K562 (cell line): ENCODE measurements around the gene CBLL1. TPM values are rescaled to one million over a fixed set of nuclear protein-coding genes. Genes with fewer than 3 reads are reported as not detected.

Experiments
- DDX20 ChIP-seq: fragments of 450-650 bp; IDR thresholded peaks from 2 replicates; pipeline ENCODE4 v1.6.1; 2016; ENCODE audit warnings: missing genetic modification characterization, low read depth, mild to moderate bottlenecking, missing compliant biosample characterization, moderate library complexity
- FUS ChIP-seq: fragments of 200-400 bp; formaldehyde crosslinking; optimal IDR thresholded peaks from 2 replicates; pipeline ENCODE3; 2017; ENCODE audit warnings: low read depth, low read length
- HSF4 ChIP-seq: fragments of 250-450 bp; sonication (Bioruptor Pico); IDR thresholded peaks from 2 replicates; pipeline ENCODE4 v2.1.2; 2022; ENCODE audit warnings: mild to moderate bottlenecking, moderate library complexity, borderline replicate concordance
- JUN ChIP-seq, 2 experiments: sonication (generic) in 1 of 2; formaldehyde crosslinking in 1 of 2; IDR thresholded peaks; 2 replicates each; pipeline versions ENCODE4 v1.6.1 to v1.8.0; 2012 to 2022; ENCODE audit warnings: borderline replicate concordance in 2 of 2, mild to moderate bottlenecking in 2 of 2, improper control_type of control experiment in 1 of 2, low read depth in 1 of 2, low read length in 1 of 2, missing genetic modification reagents in 1 of 2
- POLR2A ChIP-seq: fragments of 450-650 bp; conservative IDR thresholded peaks from 2 replicates; pipeline ENCODE4 v1.6.1; 2016
- POLR3G ChIP-seq: IDR thresholded peaks from 2 replicates; pipeline ENCODE4 v1.6.1; 2011; ENCODE audit not compliant: insufficient read length, insufficient replicate concordance; ENCODE audit errors: extremely low read depth
- RAD51 ChIP-seq: fragments of 450-650 bp; IDR thresholded peaks from 2 replicates; pipeline ENCODE4 v1.7.1; 2016; ENCODE audit warnings: low read depth, mild to moderate bottlenecking, borderline replicate concordance
- RUNX1 ChIP-seq: sonication (generic); IDR thresholded peaks from 2 replicates; pipeline ENCODE4 v1.6.1; 2016; ENCODE audit warnings: antibody characterized with exemption, low read depth
- SETDB1 ChIP-seq: IDR thresholded peaks from one replicate; pipeline ENCODE4 v1.6.1; 2012; ENCODE audit warnings: low read length, control low read depth, inconsistent platforms
- WHSC1 ChIP-seq: IDR thresholded peaks from one replicate; pipeline ENCODE4 v1.6.1; 2012; ENCODE audit warnings: low read length, control low read depth, inconsistent platforms
- ZNF121 ChIP-seq: sonication (generic); formaldehyde crosslinking; conservative IDR thresholded peaks from 2 replicates; pipeline ENCODE4 v1.8.0; 2022; ENCODE audit warnings: missing genetic modification reagents
- ZNF316 ChIP-seq: fragments of 450-650 bp; IDR thresholded peaks from 2 replicates; pipeline ENCODE4 v1.6.1; 2016
- polyA plus RNA-seq, 8 experiments: library from polyadenylated mRNA; depleted of rRNA in 4 of 8; stranded (reverse) in 5 of 8; unstranded in 3 of 8; fragments of >200 nt; fragmentation: Nextera tagmentation in 2 of 8; fragmentation: Illumina TruSeq in 1 of 8; extraction: Ambion mirVana in 2 of 8; extraction: Trizol in 1 of 8; gene quantifications; 2 replicates each; pipeline versions ENCODE4 v1.2.1 to v1.2.3, GENCODE V29; 2011 to 2014; ENCODE audit warnings: inconsistent platforms in 1 of 8, missing spikeins in 1 of 8
- total RNA-seq, 7 experiments: library from RNA; depleted of rRNA in 6 of 7; stranded (reverse); fragments of >200 nt in 6 of 7; fragmentation: Illumina TruSeq in 2 of 7; extraction: Trizol in 2 of 7; gene quantifications; 2 replicates each; pipeline versions ENCODE4 v1.2.1 to v1.2.3, GENCODE V29; 2011 to 2021; ENCODE audit warnings: low replicate concordance in 1 of 7
- TF ChIP-seq, protein P1 (sequence below), 2 experiments: fragments of 450-650 bp; IDR thresholded peaks; 2 replicates each; pipeline ENCODE4 v1.6.1; 2016; ENCODE audit warnings: mild to moderate bottlenecking in 2 of 2, borderline replicate concordance in 1 of 2, low read depth in 1 of 2, moderate library complexity in 1 of 2
- TF ChIP-seq, protein P2 (sequence below): fragments of 450-650 bp; formaldehyde crosslinking; IDR thresholded peaks from 2 replicates; pipeline ENCODE4 v1.4.0; 2020; ENCODE audit warnings: mild to moderate bottlenecking
- TF ChIP-seq, protein P3 (sequence below): fragments of 250-450 bp; sonication (Bioruptor Pico); IDR thresholded peaks from 2 replicates; pipeline ENCODE4 v1.8.0; 2022; ENCODE audit warnings: inconsistent platforms, mild to moderate bottlenecking, moderate library complexity, borderline replicate concordance

CBLL1 gene
- total and polyA plus RNA-seq, 9 of the 15 experiments (the other 6 are each of a cell fraction or from before 2014, with no cell fraction given), result 14.7 to 67.9 (median 35.4) TPM

DNA sequence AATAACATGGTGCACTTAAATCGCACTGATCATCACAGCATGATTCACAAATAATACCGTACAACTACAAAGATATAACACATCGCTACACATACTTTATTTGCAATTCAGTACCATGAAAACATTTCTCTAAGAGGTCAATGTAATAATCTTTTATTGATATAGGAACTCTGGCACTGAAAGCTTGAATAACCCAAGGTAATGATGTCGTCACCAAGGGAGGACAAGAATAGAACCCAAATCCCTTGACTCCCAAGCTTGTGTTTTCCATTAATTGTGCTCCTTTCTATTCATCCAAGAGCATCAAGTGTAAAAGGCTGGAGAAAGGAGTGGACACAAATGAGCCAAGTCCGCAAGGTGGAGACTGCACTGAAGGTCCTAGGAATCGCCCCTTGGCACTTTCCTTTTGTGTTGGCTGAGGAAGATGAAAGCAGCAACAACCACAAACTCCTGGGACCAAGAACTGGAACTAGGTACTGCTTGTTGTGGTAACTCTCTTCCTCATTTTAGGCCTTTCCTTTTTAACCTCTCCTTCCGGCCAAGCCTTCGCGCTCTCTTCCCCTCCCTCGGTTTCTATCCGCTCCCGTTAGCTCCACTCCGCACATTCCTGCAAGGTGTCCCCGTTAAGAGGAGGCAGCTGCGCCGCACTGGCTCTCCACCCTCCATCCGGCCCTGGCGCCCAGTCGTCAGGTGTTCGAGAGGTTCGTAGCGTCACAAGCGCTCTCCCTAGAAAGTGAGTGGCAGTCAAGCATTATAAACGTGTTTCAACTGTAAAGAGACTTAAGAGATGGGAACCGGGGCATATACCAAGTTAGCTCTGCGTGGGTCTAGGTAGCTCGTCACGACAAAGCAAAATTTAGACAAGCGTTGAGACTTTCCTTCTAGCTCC is 1.0 kb upstream of the CBLL1 start (continued):
- TF ChIP-seq, protein P1, sequence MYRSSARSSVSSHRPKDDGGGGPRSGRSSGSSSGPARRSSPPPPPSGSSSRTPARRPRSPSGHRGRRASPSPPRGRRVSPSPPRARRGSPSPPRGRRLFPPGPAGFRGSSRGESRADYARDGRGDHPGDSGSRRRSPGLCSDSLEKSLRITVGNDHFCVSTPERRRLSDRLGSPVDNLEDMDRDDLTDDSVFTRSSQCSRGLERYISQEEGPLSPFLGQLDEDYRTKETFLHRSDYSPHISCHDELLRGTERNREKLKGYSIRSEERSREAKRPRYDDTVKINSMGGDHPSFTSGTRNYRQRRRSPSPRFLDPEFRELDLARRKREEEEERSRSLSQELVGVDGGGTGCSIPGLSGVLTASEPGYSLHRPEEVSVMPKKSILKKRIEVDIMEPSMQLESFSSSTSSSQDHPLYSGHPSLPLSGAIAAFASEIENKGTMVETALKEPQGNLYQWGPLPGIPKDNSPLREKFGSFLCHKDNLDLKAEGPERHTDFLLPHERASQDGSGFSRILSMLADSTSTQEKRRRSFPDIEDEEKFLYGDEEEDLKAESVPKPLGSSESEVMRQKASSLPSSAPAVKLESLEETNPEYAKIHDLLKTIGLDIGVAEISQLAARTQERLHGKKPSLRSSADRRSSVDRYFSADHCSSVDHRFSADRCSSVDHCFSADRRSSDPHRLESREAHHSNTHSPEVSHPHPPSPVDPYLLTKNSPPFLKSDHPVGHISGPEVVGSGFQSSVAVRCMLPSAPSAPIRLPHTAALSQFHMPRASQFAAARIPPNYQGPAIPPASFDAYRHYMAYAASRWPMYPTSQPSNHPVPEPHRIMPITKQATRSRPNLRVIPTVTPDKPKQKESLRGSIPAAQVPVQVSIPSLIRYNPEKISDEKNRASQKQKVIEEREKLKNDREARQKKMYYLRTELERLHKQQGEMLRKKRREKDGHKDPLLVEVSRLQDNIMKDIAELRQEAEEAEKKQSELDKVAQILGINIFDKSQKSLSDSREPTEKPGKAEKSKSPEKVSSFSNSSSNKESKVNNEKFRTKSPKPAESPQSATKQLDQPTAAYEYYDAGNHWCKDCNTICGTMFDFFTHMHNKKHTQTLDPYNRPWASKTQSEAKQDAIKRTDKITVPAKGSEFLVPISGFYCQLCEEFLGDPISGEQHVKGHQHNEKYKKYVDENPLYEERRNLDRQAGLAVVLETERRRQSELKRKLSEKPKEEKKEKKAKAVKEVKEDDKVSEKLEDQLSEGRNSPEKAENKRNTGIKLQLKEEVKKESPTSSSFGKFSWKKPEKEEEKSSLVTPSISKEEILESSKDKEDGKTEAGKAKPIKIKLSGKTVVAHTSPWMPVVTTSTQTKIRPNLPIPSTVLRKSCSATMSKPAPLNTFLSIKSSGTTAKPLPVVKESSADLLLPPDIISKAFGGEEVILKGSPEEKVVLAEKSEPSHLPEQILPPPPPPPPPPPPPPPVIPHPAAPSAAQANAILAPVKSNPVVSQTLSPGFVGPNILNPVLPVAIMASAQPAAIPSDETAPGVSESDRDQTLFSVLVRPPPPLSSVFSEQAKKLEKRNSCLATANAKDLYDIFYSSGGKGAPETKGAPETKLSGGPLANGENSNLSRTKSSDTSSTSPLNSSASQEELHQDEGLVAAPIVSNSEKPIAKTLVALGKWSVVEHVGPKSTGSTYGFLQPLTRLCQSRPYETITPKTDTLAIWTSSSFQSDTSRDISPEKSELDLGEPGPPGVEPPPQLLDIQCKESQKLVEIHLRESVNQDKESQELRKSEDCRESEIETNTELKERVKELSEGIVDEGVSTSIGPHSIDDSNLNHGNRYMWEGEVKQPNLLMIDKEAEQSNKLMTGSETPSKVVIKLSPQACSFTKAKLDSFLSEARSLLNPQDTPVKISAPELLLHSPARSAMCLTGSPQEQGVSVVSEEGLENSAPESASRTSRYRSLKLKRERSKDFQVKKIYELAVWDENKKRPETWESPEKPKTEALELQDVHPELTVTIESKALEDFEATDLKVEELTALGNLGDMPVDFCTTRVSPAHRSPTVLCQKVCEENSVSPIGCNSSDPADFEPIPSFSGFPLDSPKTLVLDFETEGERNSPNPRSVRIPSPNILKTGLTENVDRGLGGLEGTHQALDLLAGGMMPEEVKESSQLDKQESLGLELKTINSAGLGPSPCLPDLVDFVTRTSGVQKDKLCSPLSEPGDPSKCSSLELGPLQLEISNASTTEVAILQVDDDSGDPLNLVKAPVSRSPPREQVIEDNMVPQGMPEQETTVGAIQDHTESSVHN (IDR thresholded peaks at IDR 0.05; ENCODE audit: borderline replicate concordance in 1 of 2, low read depth in 1 of 2), result peak; percentile 26 to 67; a peak in 1 of 4 replicates
- no peak for TF ChIP-seq SETDB1
- TF ChIP-seq ZNF121 (CRISPR knock-in tag), result no peak
- no peak for TF ChIP-seq FUS
- TF ChIP-seq, protein P2, sequence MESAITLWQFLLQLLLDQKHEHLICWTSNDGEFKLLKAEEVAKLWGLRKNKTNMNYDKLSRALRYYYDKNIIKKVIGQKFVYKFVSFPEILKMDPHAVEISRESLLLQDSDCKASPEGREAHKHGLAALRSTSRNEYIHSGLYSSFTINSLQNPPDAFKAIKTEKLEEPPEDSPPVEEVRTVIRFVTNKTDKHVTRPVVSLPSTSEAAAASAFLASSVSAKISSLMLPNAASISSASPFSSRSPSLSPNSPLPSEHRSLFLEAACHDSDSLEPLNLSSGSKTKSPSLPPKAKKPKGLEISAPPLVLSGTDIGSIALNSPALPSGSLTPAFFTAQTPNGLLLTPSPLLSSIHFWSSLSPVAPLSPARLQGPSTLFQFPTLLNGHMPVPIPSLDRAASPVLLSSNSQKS (CRISPR knock-in tag), result no peak
- no peak for TF ChIP-seq DDX20 (tag)
- peak; percentile 29; the same call in 1 of the 2 replicates for TF ChIP-seq RAD51
- no peak for TF ChIP-seq HSF4 (CRISPR knock-in tag)
- TF ChIP-seq, protein P3, sequence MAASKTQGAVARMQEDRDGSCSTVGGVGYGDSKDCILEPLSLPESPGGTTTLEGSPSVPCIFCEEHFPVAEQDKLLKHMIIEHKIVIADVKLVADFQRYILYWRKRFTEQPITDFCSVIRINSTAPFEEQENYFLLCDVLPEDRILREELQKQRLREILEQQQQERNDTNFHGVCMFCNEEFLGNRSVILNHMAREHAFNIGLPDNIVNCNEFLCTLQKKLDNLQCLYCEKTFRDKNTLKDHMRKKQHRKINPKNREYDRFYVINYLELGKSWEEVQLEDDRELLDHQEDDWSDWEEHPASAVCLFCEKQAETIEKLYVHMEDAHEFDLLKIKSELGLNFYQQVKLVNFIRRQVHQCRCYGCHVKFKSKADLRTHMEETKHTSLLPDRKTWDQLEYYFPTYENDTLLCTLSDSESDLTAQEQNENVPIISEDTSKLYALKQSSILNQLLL (CRISPR knock-in tag), result no peak
- TF ChIP-seq POLR3G, result no peak
- TF ChIP-seq WHSC1, result peak; percentile 72
- no peak for TF ChIP-seq RUNX1
- TF ChIP-seq ZNF316, result no peak
- no peak for TF ChIP-seq POLR2A
- TF ChIP-seq JUN (IDR thresholded peaks at IDR 0.05; ENCODE audit: borderline replicate concordance, low read depth, low read length), result no peak
- no peak for TF ChIP-seq JUN (CRISPR knock-in tag; IDR thresholded peaks at IDR 0.05; ENCODE audit: borderline replicate concordance)
